GM18907 (cell line): ENCODE data around the gene GPR39.
"Not testable (repeated sequence)": the region's sequence is repeated elsewhere in the genome, so short reads cannot be mapped to it uniquely, and the experiment has no call there.

Source experiments
- ATAC-seq: cut with Tn5 transposase; IDR thresholded peaks from one replicate; pipeline ENCODE4 v1.9.1; 2021; ENCODE audit warnings: mild to moderate bottlenecking, moderate library complexity; ENCODE audit not compliant: unreplicated experiment

GPR39 gene

DNA sequence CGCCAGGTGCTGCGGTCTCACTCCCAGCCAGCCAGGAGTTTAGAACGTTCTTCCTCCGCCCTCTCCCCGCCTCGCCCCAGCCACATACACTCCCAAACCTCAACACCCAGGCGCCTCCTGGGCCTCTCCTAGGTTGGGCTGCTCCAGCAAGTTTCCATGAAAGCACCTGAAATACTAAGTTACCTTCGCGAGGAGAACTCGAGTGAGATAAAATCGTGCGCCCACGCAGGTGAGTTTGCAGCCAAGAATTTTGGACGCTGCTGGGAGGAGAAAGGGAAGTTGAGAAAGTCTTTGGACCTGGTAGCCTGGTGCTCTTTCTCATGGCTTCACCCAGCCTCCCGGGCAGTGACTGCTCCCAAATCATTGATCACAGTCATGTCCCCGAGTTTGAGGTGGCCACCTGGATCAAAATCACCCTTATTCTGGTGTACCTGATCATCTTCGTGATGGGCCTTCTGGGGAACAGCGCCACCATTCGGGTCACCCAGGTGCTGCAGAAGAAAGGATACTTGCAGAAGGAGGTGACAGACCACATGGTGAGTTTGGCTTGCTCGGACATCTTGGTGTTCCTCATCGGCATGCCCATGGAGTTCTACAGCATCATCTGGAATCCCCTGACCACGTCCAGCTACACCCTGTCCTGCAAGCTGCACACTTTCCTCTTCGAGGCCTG, at the start of gene GPR39:
TSS of gene GPR39 (plus strand) at position 83 of the 673 bp plus-strand sequence.
- no peak for ATAC-seq

DNA sequence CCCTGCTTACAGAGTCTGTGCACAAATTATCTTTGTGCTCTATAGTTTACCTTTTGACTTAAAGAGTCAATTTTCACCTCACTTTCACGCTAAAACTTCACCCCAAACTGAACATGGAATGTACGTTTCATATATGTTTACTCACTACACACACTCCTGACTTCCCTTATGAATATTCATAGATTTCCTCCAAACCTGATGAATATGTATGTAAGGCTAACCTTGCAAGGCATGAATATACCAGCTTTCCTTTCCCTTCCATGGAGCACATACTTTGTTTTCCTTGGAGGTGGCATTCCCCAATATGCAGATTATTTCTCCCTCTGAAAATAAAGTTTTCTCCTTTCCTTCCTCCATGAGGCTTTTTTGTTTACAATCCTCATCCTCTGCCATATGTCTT, 48.4 kb upstream of the GPR39 start:
- ATAC-seq, result no peak

DNA sequence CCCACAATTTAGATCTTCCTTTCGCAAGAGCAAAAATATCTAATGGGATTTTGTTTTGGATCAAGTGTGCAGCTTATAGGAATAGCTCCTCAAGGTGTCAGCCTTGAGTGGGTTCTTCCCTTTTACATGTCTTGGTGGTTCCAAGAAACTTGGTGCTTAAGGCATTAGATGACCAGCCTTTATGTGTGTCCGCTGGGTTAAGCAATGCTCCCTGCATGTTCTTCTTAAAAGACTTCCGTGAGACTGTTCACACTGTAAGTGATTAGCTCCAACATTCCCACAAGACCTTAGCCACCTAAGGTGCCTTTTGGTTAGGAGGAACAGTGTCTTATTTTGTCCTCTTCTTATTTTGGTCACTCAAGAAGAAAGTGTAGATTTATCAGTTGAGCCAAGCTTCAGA, 44.3 kb upstream of the GPR39 start:
- no peak for ATAC-seq

DNA sequence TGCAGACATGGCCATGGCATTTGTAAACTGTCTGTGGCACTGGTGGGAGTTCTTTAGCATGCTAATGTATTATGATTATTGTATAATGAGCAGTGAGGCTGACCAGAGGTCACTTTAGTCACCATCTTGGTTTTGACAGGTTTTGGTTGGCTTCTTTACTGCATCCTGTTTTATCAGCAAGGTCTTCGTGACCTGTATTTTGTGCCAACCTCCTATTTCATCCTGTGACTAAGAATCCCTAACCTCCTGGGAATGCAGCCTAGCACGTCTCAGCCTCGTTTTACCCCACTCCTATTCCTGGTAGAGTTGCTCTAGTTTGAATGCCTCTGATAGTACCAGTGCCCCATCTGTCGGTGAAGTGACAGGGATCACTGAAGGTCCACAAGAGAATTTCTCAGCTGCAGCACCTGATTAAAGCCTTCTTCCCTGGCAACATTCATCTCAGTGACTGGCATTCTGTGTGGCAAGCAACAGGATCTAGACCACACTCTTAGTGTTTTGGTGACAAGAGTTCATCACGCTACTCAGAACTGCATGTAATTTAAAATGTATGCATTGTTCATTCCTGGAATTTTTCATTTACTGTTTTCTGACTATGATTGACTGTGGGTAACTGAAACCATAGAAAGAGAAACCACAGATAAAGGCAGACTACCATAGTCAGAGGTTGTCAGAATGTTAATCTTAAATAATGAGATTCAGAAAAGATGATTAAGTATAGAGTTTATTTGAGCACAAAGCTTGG, 43.0 kb upstream of the GPR39 start:
- no peak for ATAC-seq

DNA sequence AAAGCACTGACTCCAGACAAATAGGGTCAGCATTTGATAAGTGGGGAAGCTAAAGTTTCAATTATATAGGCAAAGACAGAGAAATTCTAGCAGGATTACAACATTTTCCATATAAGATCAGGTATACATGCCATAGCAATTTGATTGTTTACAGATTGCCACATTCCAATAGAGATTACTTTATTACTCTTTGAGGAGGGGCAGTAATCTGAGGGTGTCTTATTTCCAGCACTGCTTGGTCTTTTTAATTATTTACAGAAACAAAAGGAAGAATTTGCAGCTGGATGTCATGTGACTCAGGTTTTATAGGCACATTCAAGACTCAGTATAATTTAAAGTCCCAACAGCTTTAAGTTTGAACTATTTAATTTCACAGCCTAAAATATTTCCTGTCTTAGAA, 42.5 kb upstream of the GPR39 start:
- no peak for ATAC-seq

DNA sequence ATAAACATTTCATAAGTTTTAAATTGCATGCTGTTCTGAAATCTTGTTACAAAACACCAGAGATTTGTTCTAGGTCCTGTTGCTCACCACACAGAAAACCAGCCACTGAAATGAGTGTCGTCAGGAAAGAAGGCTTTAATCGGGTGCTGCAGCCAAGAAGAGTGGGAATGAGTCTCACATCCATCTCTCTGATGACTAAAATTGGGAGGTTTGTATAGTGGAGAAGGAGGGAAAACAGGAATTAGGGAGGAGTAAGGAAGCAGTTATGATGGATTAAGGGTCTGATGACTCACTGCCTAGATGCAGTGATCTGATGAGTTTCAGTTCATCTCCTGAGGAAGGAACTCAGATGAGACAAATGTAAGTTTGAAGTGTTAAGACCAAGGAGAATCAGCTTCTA, 42.1 kb upstream of the GPR39 start:
- ATAC-seq, result no peak

DNA sequence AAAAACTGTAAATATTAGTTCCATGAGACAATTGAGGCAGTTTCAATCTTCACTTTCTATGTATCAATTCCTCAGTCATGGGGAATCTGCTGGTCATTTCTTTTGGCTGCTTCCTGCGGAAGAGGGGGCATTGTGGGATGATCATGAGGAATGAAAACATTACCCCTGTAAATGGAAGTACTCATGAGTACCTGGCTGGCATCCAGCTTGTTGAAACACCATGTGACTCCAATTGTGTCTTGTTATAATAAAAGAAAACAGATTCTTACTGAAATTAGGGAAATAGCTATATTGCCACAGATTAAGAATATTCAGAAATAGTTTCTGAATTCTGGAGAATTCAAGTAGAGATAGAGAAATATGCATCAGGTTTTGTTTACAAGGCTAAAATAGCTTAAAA, 41.6 kb upstream of the GPR39 start:
- no peak for ATAC-seq

DNA sequence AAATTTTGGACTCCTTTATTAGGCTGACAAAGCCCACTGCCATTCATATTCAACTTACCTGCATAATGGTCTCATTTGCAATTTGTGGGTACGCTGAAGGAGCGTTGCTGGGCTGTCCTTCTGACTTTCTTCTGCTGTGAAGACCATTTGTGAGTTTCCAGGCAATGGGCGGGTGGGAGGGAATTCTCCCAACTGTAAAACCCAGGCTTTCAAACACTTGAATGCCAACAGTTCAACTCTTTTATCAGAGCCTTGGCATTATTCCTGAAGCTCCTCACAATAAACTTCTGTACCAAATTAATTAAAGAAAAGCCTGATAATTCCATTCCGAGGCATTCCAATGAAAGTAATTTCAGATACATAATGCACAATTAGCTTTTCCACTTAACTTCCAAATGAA, 35.2 kb upstream of the GPR39 start:
- no peak for ATAC-seq

DNA sequence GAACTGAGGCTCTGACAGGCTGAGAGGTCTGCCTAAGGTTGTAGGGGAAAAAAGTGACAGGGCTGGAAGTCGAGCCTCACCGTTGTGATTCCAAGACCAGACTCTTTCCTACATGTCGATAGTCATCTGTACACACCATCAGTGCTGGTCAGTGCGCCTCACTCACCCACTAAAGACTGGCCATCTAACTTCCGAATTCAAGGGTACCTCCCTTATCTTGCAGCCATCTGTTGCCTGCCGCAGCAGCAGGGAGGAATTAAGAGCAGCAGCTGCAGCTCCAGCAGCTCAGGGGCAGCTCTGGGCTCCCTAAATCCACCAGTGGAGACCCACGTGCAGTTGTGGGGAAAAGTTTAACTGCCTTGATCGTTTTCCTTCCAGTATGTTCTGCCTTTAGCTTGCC, 32.6 kb upstream of the GPR39 start:
- ATAC-seq, result no peak

DNA sequence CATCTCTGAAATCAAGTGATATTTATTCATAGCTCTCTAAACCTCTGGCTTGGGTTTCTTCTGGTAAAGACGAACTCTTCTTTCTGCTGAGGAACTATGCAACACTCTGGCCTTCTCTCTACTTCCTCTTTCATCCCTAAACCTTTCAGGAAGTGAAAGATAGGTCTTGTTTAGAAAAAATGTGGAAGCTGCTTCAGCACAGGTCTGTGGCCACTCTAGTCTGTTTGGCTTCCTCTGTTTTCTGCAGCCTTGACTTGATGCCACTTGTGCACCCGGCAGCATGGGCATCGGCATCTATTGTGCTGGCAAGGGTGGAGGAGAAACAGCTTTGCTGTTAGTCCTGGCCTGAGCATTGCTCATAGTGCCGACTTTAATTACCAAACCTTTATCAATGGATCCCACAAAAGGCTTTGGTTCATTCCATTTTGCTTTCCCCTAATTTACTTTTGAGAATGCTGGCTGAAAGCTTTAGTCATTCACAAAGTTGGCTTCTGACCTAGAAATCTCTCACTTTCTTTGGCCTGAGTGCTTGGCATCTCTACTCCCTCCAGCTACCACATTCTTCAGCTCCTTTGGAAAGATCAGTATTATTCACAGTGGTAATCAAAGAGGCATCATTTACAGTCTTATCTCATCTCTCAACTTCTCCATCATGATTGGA, 32.0 kb upstream of the GPR39 start:
- no peak for ATAC-seq

DNA sequence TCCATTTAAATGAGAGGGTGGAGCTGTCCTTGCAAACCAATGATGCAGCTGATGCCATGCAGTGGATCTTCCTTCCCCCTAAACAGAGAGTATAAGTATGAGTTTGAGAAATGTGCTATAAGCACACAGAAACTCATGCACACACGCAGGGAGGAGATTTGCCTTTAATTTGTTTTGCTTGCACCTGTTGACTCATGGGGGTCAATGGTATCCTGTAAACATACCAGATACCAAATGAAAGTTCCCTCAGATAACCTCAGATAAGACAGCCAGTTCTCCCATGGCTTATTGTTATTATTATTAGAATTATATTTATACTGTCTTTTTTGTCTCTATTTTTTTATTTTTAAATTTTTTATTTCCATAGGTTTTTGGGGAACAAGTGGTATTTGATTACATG, 29.5 kb upstream of the GPR39 start:
- ATAC-seq, result no peak

DNA sequence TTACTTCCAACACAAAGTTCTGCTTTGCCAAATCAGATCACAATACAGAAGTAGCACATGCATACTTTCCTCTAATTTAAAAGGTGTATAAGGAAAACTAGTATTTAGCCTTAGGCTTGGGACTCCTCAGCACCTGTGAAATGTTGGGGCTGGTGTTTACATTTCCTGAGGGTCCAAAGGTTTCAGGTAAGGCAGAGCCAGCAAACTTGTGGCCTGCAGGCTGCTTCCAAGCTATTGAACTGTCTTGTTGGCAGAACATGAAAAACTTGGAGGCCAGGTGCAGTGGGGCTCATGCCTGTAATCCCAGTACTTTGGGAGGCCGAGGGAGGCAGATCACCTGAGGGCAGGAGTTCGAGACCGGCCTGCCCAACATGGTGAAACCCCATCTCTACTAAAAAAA, 26.5 kb upstream of the GPR39 start:
- ATAC-seq, result no peak

DNA sequence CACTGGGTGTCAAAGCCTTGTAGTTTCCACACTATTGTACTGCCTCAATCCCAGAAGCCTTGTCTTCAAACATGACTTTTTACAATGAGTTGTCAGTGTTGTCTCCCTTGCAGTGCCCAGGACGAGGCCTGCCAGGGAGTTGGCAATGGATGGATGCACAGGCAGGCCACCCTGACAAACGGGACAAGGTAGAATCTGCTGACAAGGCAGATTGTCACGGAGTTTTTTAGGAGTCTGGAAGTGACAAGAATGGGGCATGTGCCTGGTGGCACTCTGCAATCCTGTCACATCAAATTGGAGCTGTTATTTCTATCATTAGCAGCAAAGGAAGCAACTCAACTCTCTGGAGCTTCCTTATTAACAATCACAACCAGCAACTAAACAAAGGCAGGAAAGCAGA, 25.2 kb upstream of the GPR39 start:
- no peak for ATAC-seq

DNA sequence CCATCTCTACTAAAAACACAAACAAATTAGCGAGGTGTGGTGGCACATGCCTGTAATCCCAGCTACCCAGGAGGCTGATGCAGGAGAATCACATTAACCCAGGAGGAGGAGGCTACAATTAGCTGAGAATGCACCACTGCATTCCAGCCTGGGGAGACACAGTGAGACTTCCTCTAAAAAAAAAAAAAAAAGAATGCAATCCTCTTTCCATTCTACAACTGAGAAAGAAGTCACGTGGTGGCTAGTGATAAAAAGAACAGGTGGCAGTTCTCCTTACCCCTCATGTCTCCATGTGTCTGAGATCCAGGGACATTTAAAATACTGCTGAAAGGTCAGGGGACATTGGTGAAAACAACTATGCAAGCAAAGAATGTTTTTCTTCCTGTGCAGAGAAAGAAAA, 24.4 kb upstream of the GPR39 start:
- no peak for ATAC-seq

DNA sequence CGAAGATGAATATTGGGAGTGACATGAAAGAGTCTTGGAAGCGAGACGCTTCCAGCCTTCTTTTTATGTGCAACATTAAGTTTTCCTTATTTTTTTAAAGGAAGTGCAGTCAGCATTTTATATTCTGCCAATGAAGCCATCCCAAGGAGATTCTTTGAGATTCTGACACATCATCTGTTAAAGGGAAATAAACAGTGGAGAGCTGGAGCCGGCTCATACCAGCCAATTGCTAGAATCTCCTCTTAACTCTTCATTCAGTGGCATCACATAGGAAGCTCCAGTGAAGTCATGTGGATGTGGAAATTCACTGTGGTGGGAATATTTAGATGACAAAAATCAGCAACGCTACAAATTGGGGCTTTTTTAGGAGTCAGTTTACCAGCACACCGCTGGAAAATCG, 23.7 kb upstream of the GPR39 start:
- ATAC-seq, result no peak

DNA sequence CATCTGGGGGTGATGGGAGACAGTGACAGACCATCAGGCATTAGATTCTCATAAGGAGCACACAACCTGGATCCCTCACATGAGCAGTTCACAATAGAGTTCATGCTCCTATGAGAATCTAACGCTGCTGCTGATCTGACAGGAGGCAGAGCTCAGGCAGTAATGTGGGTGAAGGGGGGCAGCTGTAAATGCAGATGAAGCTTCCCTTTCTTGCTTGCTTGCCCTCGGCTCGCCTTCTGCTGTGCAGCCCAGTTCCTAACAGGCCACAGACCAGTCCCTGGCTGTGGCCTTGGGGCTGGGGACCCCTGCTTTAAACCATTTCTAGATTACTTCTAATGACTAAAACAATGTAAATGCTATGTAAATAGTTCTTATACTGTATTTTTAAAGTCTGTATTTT, 19.6 kb upstream of the GPR39 start:
- ATAC-seq, result not testable (repeated sequence)

DNA sequence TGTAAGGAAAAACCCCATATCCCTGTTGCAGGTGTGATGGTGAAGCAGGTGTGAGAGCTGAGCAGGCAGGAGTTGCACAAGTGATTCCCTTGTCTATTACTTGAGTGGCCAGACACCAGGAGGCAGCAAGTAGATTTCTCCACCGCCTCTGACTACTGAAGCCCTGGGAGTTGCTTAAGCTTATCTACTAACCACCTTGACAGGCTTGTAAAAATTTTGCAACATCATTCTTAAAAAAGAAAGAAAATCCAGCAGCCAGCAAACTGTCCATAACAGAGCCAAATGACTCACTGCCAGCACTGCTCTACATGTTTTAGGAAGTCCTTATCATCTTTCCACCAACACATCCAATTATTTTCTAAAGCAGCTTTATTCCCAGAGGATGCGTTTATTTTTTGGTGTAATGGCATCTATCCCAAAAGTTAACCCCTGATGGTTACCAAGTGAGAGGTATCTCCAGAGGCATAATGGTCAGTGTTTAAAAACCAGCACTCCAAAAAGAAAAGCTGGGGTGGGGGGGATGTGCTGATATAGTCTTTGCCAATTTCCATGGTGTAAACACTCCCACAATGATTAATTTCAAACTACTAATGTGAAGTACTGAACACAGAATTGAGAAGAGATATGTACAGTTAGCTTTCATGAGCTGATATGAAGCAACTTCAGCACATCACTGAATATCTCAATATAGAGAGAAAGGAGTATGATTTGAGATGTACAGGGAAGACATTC, 16.3 kb upstream of the GPR39 start:
- ATAC-seq, result no peak

DNA sequence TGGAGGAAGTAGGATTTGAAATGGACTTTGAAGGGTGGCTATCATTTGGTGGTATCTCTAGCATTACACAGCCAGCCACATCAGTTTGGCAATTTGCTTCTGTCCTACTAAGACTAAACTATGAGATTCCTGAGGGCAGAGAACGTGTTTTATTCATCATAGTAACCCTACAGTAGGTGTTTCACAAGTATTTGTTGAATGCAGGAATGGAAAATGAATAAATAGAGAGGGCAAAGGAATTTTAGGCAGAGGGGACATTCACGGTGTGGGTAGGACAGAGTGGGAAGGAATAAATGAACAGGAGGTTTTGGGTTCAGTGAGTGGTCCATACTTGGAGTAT, 15.7 kb upstream of the GPR39 start:
- no peak for ATAC-seq

DNA sequence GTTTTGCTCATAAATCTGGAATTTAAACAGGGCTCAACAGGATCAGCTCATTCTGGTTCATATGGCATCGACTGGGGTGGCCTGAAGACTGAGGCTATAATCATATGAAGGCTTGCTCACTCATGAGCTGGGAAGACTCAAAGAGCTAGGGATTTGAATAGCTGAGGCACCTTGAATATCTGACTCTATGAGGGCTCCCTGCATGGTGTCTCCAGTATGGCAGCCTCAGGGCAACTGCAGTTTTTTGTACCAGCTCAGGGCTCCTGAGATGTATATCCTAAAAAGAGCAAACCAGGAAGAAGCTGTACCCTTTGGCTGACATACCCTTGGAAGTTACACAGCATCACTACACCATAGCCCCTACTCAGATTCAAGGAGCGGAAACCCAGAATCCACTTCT, 15.3 kb upstream of the GPR39 start:
- ATAC-seq, result no peak

DNA sequence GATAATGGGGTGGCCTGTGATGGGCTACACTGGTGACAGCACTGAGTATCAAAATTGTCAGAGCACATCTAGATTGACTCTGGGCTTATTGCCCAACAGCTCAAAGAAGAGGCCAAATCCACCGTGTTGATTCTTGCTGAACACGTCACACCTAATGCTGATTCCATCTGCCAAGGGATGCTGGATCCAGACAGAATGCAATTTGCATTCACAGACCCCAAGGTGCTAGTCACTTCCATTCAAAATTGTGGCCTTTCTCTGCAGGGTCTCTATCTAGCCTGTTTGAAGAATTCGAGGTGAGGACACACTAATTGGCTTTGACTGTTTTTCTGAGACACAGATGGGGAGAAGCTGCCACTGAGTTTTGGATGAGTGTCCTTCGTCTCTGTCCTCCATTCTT, 13.5 kb upstream of the GPR39 start:
- no peak for ATAC-seq

DNA sequence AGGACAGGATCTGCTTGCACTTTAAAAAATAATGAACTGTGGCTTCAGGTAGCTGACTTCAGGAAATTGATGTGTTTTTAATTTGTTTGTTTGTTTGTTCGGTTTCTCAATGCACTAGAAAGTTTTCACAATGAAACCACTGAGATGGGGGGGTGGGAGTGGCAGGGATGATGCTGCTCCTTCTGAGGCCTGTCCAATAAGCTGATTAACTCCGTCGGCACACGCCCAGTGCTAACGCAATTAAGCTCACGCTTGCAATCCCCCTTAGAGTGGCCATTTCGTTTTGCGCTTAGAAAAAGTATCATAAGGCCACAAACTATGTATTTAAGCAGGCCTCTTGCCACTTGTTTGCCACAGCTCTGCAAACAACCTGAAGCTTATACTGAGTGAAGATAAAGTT, 12.5 kb upstream of the GPR39 start:
- ATAC-seq, result no peak

DNA sequence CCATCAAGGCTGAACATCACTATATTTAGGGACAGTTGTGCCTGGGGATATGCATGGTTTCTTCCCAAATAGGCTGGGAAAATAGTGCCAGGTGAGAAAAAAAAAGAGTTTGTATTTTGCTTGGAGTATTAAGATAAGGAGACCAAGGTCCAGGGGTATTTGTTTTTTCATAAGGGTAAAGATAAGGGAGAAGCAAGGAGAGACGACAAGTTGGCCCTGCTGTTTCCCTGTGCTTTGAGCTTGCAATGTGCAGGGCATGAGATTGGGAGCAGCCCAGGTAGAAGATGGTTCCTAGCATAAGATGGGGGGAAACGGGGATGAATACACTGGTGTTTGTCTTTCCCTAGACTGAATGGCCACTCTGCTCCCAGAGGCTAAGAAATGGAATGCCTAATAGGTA, 8.8 kb upstream of the GPR39 start:
- ATAC-seq, result no peak
